PFSK-1 (cell line): ENCODE data around the gene DACT2.

Experiments
- FOXP2 ChIP-seq: optimal IDR thresholded peaks from 2 replicates; pipeline ENCODE3; 2011; ENCODE audit warnings: borderline replicate concordance, control low read depth, inconsistent platforms; ENCODE audit not compliant: insufficient read depth; ENCODE audit errors: extremely low read length, extremely low read depth
- POLR2AphosphoS5 ChIP-seq: IDR thresholded peaks from 2 replicates; pipeline ENCODE4 v1.6.1; 2012; ENCODE audit warnings: low read depth, mild to moderate bottlenecking, control low read depth, low read length, moderate library complexity
- REST ChIP-seq, 2 experiments: IDR thresholded peaks; 2 replicates each; pipeline versions ENCODE4 v1.6.1 to v1.8.0; 2011 to 2012; ENCODE audit warnings: low read depth in 2 of 2, low read length in 2 of 2, control low read depth in 1 of 2, inconsistent platforms in 1 of 2, mild to moderate bottlenecking in 1 of 2, moderate library complexity in 1 of 2; ENCODE audit not compliant: insufficient read depth in 1 of 2
- SIN3A ChIP-seq: IDR thresholded peaks from 2 replicates; pipeline ENCODE4 v1.6.1; 2012; ENCODE audit warnings: mild to moderate bottlenecking, low read length, moderate library complexity, borderline replicate concordance; ENCODE audit not compliant: insufficient read depth
- TAF1 ChIP-seq: IDR thresholded peaks from 2 replicates; pipeline ENCODE4 v1.6.1; 2012; ENCODE audit warnings: low read length, control low read depth, borderline replicate concordance; ENCODE audit not compliant: insufficient read depth

- TF ChIP-seq SIN3A (no peak), POLR2AphosphoS5 (no peak), REST (IDR thresholded peaks at IDR 0.05; ENCODE audit: insufficient read depth in 1 of 2, low read depth in 2 of 2, low read length in 2 of 2) (no peak), FOXP2 (no peak), TAF1 (no peak)
Observed at GRCh38 chr6:168288781-168289570, 30.6 kb downstream of the DACT2 start.
